Hematopoietic multipotent progenitor cell (in vitro differentiated cells): Measurements from ENCODE around the gene RAB3C. TPM values are rescaled to one million over a fixed set of nuclear protein-coding genes. Genes with fewer than 3 reads are reported as not detected.

Source experiments
- DNase-seq, 3 donors: peaks; one replicate each; pipeline ENCODE4 v3.0.0-alpha.2; 2011 to 2015; ENCODE audit warnings: low read depth in 2 of 3, low spot score in 2 of 3
- total RNA-seq: library from RNA; depleted of rRNA; stranded (reverse); fragments of >200 nt; gene quantifications from one replicate; pipeline ENCODE4 v1.2.3, GENCODE V29; 2012

The RAB3C gene
- total RNA-seq, 1 donor, result 0.27 TPM

- no peak for DNase-seq
Observed at GRCh38 chr5:58904737-58905136, 321.9 kb downstream of the RAB3C start.

- no peak for DNase-seq
Observed at GRCh38 chr5:58905944-58906343, 323.1 kb downstream of the RAB3C start.

Other genes with a start within 250 kb of the RAB3C start
- gene PLK2, start 123.0 kb upstream of the RAB3C start, total RNA-seq, result 44.2 TPM
- 24.5 TPM for gene GAPT, start 91.6 kb upstream of the RAB3C start, total RNA-seq